CD4-positive, alpha-beta T cell (primary cell): ENCODE results near the gene TSHZ2. TPM values are rescaled to one million over a fixed set of nuclear protein-coding genes. Genes with fewer than 3 reads are reported as not detected.

Experiments used
- ATAC-seq: fragments of 200-7000 bp; cut with Tn5 transposase; one replicate; pipeline ENCODE4 v1.10.0; 2022; ENCODE audit warnings: mild to moderate bottlenecking; ENCODE audit not compliant: poor library complexity
- CTCF ChIA-PET: fragments of 350-600 bp; sonication (Branson Sonifier 250); formaldehyde crosslinking; loops from one replicate; lab custom pipeline; 2021; ENCODE audit warnings: antibody characterized with exemption, inconsistent platforms; lab: Charles Lee
- POLR2A ChIA-PET: fragments of 350-600 bp; sonication (Branson Sonifier 250); formaldehyde crosslinking; loops from one replicate; lab custom pipeline; 2021; ENCODE audit warnings: antibody characterized with exemption, inconsistent platforms; lab: Charles Lee
- DNase-seq, 14 experiments: peaks; one replicate each; pipeline ENCODE4 v3.0.0-alpha.2; 2013 to 2020; ENCODE audit warnings: mixed read lengths in 2 of 14
- H3K27ac ChIP-seq, 2 donors: one replicate each; pipeline versions ENCODE4 v1.5.1 to v1.7.0; 2013; ENCODE audit warnings: low read length in 2 of 2, low read depth in 1 of 2, mild to moderate bottlenecking in 1 of 2
- H3K27me3 ChIP-seq, 2 experiments: 1 replicate in 1 of 2; 2 replicates in 1 of 2; pipeline versions ENCODE4 v1.6.1 to v1.7.0; 2013; ENCODE audit warnings: low read length in 2 of 2, control low read depth in 1 of 2, mild to moderate bottlenecking in 1 of 2, moderate library complexity in 1 of 2; ENCODE audit not compliant: insufficient read depth in 2 of 2, control insufficient read depth in 1 of 2
- H3K36me3 ChIP-seq: one replicate; pipeline ENCODE4 v1.6.1; 2013; ENCODE audit warnings: low read length, control low read depth; ENCODE audit not compliant: insufficient read depth
- H3K4me1 ChIP-seq: one replicate; pipeline ENCODE4 v1.6.1; 2013; ENCODE audit warnings: low read length, control low read depth; ENCODE audit not compliant: insufficient read depth
- H3K4me3 ChIP-seq: one replicate; pipeline ENCODE4 v1.5.1; 2013; ENCODE audit warnings: mild to moderate bottlenecking, low read length, moderate library complexity
- H3K9me3 ChIP-seq, 2 experiments: 1 replicate in 1 of 2; 2 replicates in 1 of 2; pipeline versions ENCODE4 v1.6.1 to v1.7.0; 2013; ENCODE audit warnings: low read length in 2 of 2, mild to moderate bottlenecking in 2 of 2, control low read depth in 1 of 2, moderate library complexity in 1 of 2; ENCODE audit not compliant: control insufficient read depth in 1 of 2, insufficient read depth in 1 of 2
- H3K27ac Mint-ChIP-seq: one replicate; pipeline ENCODE4 v1.8.0; 2020; ENCODE audit warnings: mixed read lengths
- H3K27me3 Mint-ChIP-seq: one replicate; pipeline ENCODE4 v1.8.0; 2021; ENCODE audit warnings: mixed read lengths
- H3K36me3 Mint-ChIP-seq: one replicate; pipeline ENCODE4 v1.8.0; 2021; ENCODE audit warnings: low read depth, mixed read lengths
- H3K4me1 Mint-ChIP-seq: one replicate; pipeline ENCODE4 v1.8.0; 2021; ENCODE audit warnings: low read depth, mixed read lengths
- H3K4me3 Mint-ChIP-seq: one replicate; pipeline ENCODE4 v1.8.0; 2020; ENCODE audit warnings: mild to moderate bottlenecking, mixed read lengths
- H3K9me3 Mint-ChIP-seq: one replicate; pipeline ENCODE4 v1.8.0; 2020; ENCODE audit warnings: mixed read lengths
- CTCF ChIP-seq: fragments of 200-600 bp; IDR thresholded peaks from one replicate; pipeline ENCODE4 v1.8.0; 2022; ENCODE audit warnings: antibody characterized with exemption, mild to moderate bottlenecking
- intact Hi-C, 2 experiments: fragments of 100-400 bp; cut with DNase I in 1 of 2; cut with micrococcal nuclease in 1 of 2; formaldehyde crosslinking; loops; one replicate each; pipeline versions ENCODE4 v1.15.1 to v1.9.0; 2023 to 2025; cut with DNase I, micrococcal nuclease
- total RNA-seq, 174 experiments: library from RNA in 2 of 174; stranded (reverse) in 2 of 174; gene quantifications; one replicate each; pipeline ENCODE4 v1.2.3 and lab custom pipeline; 2021 to 2026

TSHZ2 gene
- total RNA-seq, 2 experiments from 2014 or later, result 26.1 to 27.4 TPM

- no peaks in the 10 kb centered on the region for H3K4me1 ChIP-seq
- Mint-ChIP-seq H3K9me3 (no peaks in the 10 kb centered on the region), H3K4me3 (no peak overlapping the region), H3K27me3 (no peaks in the 10 kb centered on the region), H3K27ac (no peak overlapping the region), H3K4me1 (no peaks in the 10 kb centered on the region), H3K36me3 (peaks cover 12% of the 10 kb centered on the region)
- POLR2A ChIA-PET, result no interaction called here
- H3K9me3 ChIP-seq, result peaks cover 0 to 3% of the 10 kb centered on the region in 2 experiments
- CTCF ChIA-PET, result no interaction called here
- DNase-seq (no peak), ATAC-seq (no peak)
- intact Hi-C loops, result no loop called here
- TF ChIP-seq CTCF, result no peak
- H3K27ac ChIP-seq, result no peak overlapping the region
- H3K36me3 ChIP-seq, result no peaks in the 10 kb centered on the region
- H3K27me3 ChIP-seq, result no peaks in the 10 kb centered on the region
- no peak overlapping the region for H3K4me3 ChIP-seq
Observed at GRCh38 chr20:53426766-53427312, 454.7 kb downstream of the TSHZ2 start.

- Mint-ChIP-seq H3K4me1 (no peaks in the 10 kb centered on the region), H3K4me3 (no peak overlapping the region), H3K27ac (no peak overlapping the region), H3K36me3 (peaks cover 12% of the 10 kb centered on the region), H3K27me3 (no peaks in the 10 kb centered on the region), H3K9me3 (no peaks in the 10 kb centered on the region)
- H3K4me1 ChIP-seq, result no peaks in the 10 kb centered on the region
- H3K4me3 ChIP-seq, result no peak overlapping the region
- H3K27ac ChIP-seq, result no peak overlapping the region
- ATAC-seq (no peak), DNase-seq (no peak)
- ChIA-PET CTCF (no interaction called here), POLR2A (no interaction called here)
- intact Hi-C loops, result no loop called here
- H3K27me3 ChIP-seq, result no peaks in the 10 kb centered on the region
- H3K36me3 ChIP-seq, result no peaks in the 10 kb centered on the region
- no peak for TF ChIP-seq CTCF
- peaks cover 0 to 3% of the 10 kb centered on the region in 2 experiments for H3K9me3 ChIP-seq
Observed at GRCh38 chr20:53427951-53428350, 455.8 kb downstream of the TSHZ2 start.

- POLR2A ChIA-PET, result no interaction called here
- intact Hi-C loops, result no loop called here
- DNase-seq (no peak), ATAC-seq (no peak)
- Histone ChIP-seq H3K4me3 (no peak overlapping the region), H3K36me3 (no peaks in the 10 kb centered on the region), H3K27me3 (no peaks in the 10 kb centered on the region), H3K4me1 (no peaks in the 10 kb centered on the region), H3K9me3 (peaks cover 0 to 3% of the 10 kb centered on the region in 2 experiments), H3K27ac (no peak overlapping the region)
- no peaks in the 10 kb centered on the region for H3K4me1 Mint-ChIP-seq
- no peaks in the 10 kb centered on the region for H3K9me3 Mint-ChIP-seq
- peaks cover 12% of the 10 kb centered on the region for H3K36me3 Mint-ChIP-seq
- no peak overlapping the region for H3K4me3 Mint-ChIP-seq
- H3K27me3 Mint-ChIP-seq, result no peaks in the 10 kb centered on the region
- TF ChIP-seq CTCF, result no peak
- CTCF ChIA-PET, result no interaction called here
- no peak overlapping the region for H3K27ac Mint-ChIP-seq
Observed at GRCh38 chr20:53428588-53428987, 456.4 kb downstream of the TSHZ2 start.
